Measurements from ENCODE around the gene SPSB4. TPM values are rescaled to one million over a fixed set of nuclear protein-coding genes. Genes with fewer than 3 reads are reported as not detected.

The SPSB4 gene
- total and polyA plus RNA-seq, 2 of the 8 experiments (the other 6 are each of a cell fraction or from before 2014, with no cell fraction given) = 15.1 to 17.2 TPM

DNA sequence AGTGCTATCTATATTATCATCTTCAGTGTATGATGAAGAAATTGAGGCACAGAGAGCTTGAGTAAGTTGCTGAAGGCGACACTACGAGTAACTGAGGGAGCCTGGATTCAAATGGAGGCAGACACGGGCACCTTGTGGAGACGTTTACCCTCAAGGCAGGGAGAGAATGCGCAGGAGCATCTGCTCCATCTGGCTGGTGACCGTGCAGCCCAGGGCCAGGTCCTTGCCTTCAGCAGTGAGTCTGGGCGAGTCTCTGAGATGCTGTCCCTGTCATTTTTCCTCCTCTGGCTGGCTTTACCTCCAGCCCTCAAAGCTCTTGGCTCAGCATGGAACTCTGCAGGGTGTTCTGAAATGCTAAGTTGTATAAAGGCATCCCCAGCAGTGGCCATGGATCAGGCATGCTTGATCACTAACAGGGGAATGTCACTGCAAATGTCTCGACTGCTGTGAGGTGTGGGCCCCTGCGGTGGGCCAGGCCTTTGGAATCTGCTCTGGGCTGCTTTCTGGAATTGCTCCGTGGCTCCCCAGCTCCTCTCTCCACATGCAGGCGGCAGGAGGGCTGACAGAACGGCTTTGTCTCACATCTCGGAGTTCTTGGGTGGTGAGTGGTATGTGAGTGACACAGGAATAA, 19.7 kb downstream of the SPSB4 start (continued):
- TF ChIP-seq PHF8 (conservative IDR thresholded peaks at IDR 0.05; ENCODE audit: low read depth, low read length) (no peak), ASH2L (IDR thresholded peaks at IDR 0.05; ENCODE audit: low read length) (peak; percentile 62), TBP (IDR thresholded peaks at IDR 0.05; ENCODE audit: low read depth, low read length) (no peak), NANOG (IDR thresholded peaks at IDR 0.05; ENCODE audit: insufficient read depth, low read depth, low read length, poor library complexity, severe bottlenecking) (peak; percentile 98), RFX5 (IDR thresholded peaks at IDR 0.05; ENCODE audit: borderline replicate concordance, low read depth, low read length) (peak; percentile 37; the same call in 1 of the 2 replicates), CBX8 (IDR thresholded peaks at IDR 0.05; ENCODE audit: borderline replicate concordance, low read depth, low read length) (no peak), EGR1 (IDR thresholded peaks at IDR 0.05; ENCODE audit: borderline replicate concordance, low read depth, low read length) (peak; percentile 68), SIN3A (conservative IDR thresholded peaks at IDR 0.05 in 1 of 2, IDR thresholded peaks at IDR 0.05 in 1 of 2; ENCODE audit: low read depth in 1 of 2, low read length in 2 of 2) (peak; percentile 62 to 88; a peak in 2 of 4 replicates), RXRA (IDR thresholded peaks at IDR 0.05; ENCODE audit: insufficient read depth, low read depth, low read length) (no peak), SP4 (IDR thresholded peaks at IDR 0.05; ENCODE audit: low read length) (no peak; the same call in 1 of the 2 replicates)
- TF ChIP-seq, protein P1, sequence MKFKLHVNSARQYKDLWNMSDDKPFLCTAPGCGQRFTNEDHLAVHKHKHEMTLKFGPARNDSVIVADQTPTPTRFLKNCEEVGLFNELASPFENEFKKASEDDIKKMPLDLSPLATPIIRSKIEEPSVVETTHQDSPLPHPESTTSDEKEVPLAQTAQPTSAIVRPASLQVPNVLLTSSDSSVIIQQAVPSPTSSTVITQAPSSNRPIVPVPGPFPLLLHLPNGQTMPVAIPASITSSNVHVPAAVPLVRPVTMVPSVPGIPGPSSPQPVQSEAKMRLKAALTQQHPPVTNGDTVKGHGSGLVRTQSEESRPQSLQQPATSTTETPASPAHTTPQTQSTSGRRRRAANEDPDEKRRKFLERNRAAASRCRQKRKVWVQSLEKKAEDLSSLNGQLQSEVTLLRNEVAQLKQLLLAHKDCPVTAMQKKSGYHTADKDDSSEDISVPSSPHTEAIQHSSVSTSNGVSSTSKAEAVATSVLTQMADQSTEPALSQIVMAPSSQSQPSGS (IDR thresholded peaks at IDR 0.05; ENCODE audit: low read length) = peak; percentile 80
- TF ChIP-seq, protein P2, sequence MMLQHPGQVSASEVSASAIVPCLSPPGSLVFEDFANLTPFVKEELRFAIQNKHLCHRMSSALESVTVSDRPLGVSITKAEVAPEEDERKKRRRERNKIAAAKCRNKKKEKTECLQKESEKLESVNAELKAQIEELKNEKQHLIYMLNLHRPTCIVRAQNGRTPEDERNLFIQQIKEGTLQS (IDR thresholded peaks at IDR 0.05; ENCODE audit: insufficient read depth, low read depth, low read length) = no peak

Data from H1 (cell line).